Stimulated activated CD8-positive, alpha-beta memory T cell treated with anti-CD3 and anti-CD28 coated beads, Interleukin-12 subunit alpha, Interleukin-12 subunit beta, amount 100 ng/mL, for 1 hour (primary cell): Measurements from ENCODE around the gene ACER3.
"Not testable (repeated sequence)": the region's sequence is repeated elsewhere in the genome, so short reads cannot be mapped to it uniquely, and the experiment has no call there.

Experiments
- DNase-seq: peaks from one replicate; pipeline ENCODE4 v3.0.0-alpha.2; 2020; ENCODE audit warnings: low read depth

The ACER3 gene

GRCh38 chr11:76995081-76995576 lies 134.4 kb downstream of the ACER3 start:
- DNase-seq: no peak

GRCh38 chr11:76997512-76997911 lies 136.8 kb downstream of the ACER3 start:
- DNase-seq: no peak

GRCh38 chr11:76999597-76999996 lies 138.9 kb downstream of the ACER3 start:
- DNase-seq: no peak

- DNase-seq: no peak
These were observed 140.9 kb downstream of the ACER3 start for GRCh38 chr11:77001613-77002012.

GRCh38 chr11:77002776-77003175 lies 142.1 kb downstream of the ACER3 start:
- no peak for DNase-seq

GRCh38 chr11:77003963-77004362 lies 143.2 kb downstream of the ACER3 start:
- no peak for DNase-seq

- no peak for DNase-seq
These were observed 148.9 kb downstream of the ACER3 start for GRCh38 chr11:77009533-77010160.

- no peak for DNase-seq
These were observed 154.0 kb downstream of the ACER3 start for GRCh38 chr11:77014669-77015068.

GRCh38 chr11:77018396-77018924 lies 157.7 kb downstream of the ACER3 start:
- not testable (repeated sequence) for DNase-seq

- no peak for DNase-seq
These were observed 159.4 kb downstream of the ACER3 start for GRCh38 chr11:77019976-77020595.

GRCh38 chr11:77020734-77021133 lies 160.0 kb downstream of the ACER3 start:
- DNase-seq: no peak

GRCh38 chr11:77024745-77025144 lies 164.0 kb downstream of the ACER3 start:
- no peak for DNase-seq

- no peak for DNase-seq
These were observed 165.5 kb downstream of the ACER3 start for GRCh38 chr11:77026221-77026620.

GRCh38 chr11:77026743-77027142 lies 166.0 kb downstream of the ACER3 start:
- no peak for DNase-seq

GRCh38 chr11:77027275-77027674 lies 166.6 kb downstream of the ACER3 start:
- no peak for DNase-seq

- DNase-seq: no peak
These were observed 169.1 kb downstream of the ACER3 start for GRCh38 chr11:77029829-77030228.

GRCh38 chr11:77030834-77031414 lies 170.2 kb downstream of the ACER3 start:
- DNase-seq: no peak

GRCh38 chr11:77031599-77031998 lies 170.9 kb downstream of the ACER3 start:
- no peak for DNase-seq

- DNase-seq: no peak
These were observed 174.3 kb downstream of the ACER3 start for GRCh38 chr11:77035039-77035438.

- DNase-seq: no peak
These were observed 174.9 kb downstream of the ACER3 start for GRCh38 chr11:77035580-77035979.

- DNase-seq: no peak
These were observed 175.7 kb downstream of the ACER3 start for GRCh38 chr11:77036398-77036797.

GRCh38 chr11:77037057-77037456 lies 176.3 kb downstream of the ACER3 start:
- no peak for DNase-seq
